ENCODE data around the gene ARL14. TPM values are rescaled to one million over a fixed set of nuclear protein-coding genes. Genes with fewer than 3 reads are reported as not detected.

Gene ARL14
- total RNA-seq, 1 experiment from 2014 or later: not detected

DNA sequence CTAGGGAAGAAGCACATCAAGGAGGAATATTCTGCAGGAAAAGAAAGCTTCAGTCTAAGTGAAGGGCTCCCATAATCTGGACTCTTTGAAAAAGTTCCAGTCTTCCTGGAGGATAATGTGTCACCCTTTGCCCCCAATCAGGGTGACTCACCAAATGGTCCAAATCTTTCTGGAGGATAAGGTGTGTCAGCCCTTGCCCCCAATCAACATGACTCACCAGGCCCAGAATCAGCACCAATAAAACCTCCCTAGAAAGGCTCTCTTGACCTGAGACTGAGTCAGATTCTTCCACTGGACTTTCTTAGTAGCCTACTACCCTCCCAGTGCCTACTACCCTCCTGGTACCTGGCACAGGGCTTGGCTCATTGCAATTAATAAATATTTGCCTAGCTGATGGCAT lies 9.5 kb upstream of the ARL14 start:
- H3K27ac Mint-ChIP-seq: no peak overlapping the region

More for the DNA sequence above, 9.5 kb upstream of the ARL14 start:
- no peak overlapping the region for H4K91ac ChIP-seq (ENCODE audit: insufficient read length, low read depth, low read length)
- no peaks in the 10 kb centered on the region; the same call in 1 of the 2 replicates for H3K27me3 Mint-ChIP-seq (ENCODE audit: low read depth)
- H3K4me2 ChIP-seq (ENCODE audit: insufficient read depth, insufficient read length, low read length): no peak overlapping the region
- no peak overlapping the region for H3K23ac ChIP-seq (ENCODE audit: insufficient read length, low read depth, low read length)
- H4K5ac ChIP-seq (ENCODE audit: insufficient read length, low read depth, low read length): no peak overlapping the region
- no peak overlapping the region for H2AFZ ChIP-seq (ENCODE audit: low read length)
- peaks cover 8 to 12% of the 10 kb centered on the region in 2 experiments for H3K4me1 Mint-ChIP-seq
- no peaks in the 10 kb centered on the region for H3K27me3 ChIP-seq (ENCODE audit: insufficient read depth, low read length)
- H3K27ac ChIP-seq (ENCODE audit: insufficient read length, low read depth, low read length): no peak overlapping the region
- H2BK20ac ChIP-seq (ENCODE audit: low read depth, low read length, poor library complexity, severe bottlenecking): no peak overlapping the region
- H2BK5ac ChIP-seq (ENCODE audit: insufficient read length, low read length): no peak overlapping the region
- H3K14ac ChIP-seq (ENCODE audit: insufficient read depth, low read length): no peak overlapping the region
- no peaks in the 10 kb centered on the region for H4K20me1 ChIP-seq (ENCODE audit: control insufficient read depth, insufficient read depth, insufficient read length)
- TF ChIP-seq, protein P1, sequence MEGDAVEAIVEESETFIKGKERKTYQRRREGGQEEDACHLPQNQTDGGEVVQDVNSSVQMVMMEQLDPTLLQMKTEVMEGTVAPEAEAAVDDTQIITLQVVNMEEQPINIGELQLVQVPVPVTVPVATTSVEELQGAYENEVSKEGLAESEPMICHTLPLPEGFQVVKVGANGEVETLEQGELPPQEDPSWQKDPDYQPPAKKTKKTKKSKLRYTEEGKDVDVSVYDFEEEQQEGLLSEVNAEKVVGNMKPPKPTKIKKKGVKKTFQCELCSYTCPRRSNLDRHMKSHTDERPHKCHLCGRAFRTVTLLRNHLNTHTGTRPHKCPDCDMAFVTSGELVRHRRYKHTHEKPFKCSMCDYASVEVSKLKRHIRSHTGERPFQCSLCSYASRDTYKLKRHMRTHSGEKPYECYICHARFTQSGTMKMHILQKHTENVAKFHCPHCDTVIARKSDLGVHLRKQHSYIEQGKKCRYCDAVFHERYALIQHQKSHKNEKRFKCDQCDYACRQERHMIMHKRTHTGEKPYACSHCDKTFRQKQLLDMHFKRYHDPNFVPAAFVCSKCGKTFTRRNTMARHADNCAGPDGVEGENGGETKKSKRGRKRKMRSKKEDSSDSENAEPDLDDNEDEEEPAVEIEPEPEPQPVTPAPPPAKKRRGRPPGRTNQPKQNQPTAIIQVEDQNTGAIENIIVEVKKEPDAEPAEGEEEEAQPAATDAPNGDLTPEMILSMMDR (conservative IDR thresholded peaks at IDR 0.05): no peak
- H3K4me3 Mint-ChIP-seq: no peak overlapping the region
- no peak overlapping the region for H2BK120ac ChIP-seq (ENCODE audit: low read depth, low read length, poor library complexity, severe bottlenecking)
- no peak overlapping the region for H2BK12ac ChIP-seq (ENCODE audit: insufficient read length, low read depth, low read length)
- no peaks in the 10 kb centered on the region for H3K4me1 ChIP-seq (ENCODE audit: insufficient read depth, low read length)
- no peak overlapping the region for H3T11ph ChIP-seq (ENCODE audit: low read length)
- H3K23me2 ChIP-seq (ENCODE audit: insufficient read length, low read depth, low read length, poor library complexity, severe bottlenecking): no peaks in the 10 kb centered on the region
- H3K79me1 ChIP-seq (ENCODE audit: insufficient read depth, low read depth, low read length, poor library complexity, severe bottlenecking): no peaks in the 10 kb centered on the region
- no peak for DNase-seq
- H3K18ac ChIP-seq (ENCODE audit: insufficient read length, low read depth, low read length): no peak overlapping the region
- no peaks in the 10 kb centered on the region for H3K79me2 ChIP-seq (ENCODE audit: insufficient read depth, low read length)
- H3K9me3 ChIP-seq (ENCODE audit: control insufficient read depth, low read depth, low read length): no peaks in the 10 kb centered on the region
- H2BK15ac ChIP-seq (ENCODE audit: low read depth, low read length): no peak overlapping the region
- no peaks in the 10 kb centered on the region; a peak in 1 of 5 replicates for H3K9me3 Mint-ChIP-seq
- H3K56ac ChIP-seq (ENCODE audit: insufficient read length, low read depth, low read length): no peak overlapping the region
- no peak overlapping the region for H2AK5ac ChIP-seq (ENCODE audit: insufficient read length, low read length)
- H4K8ac ChIP-seq (replicated peaks; ENCODE audit: insufficient read length, low read depth, low read length): no peak overlapping the region
- no peaks in the 10 kb centered on the region for H3K36me3 Mint-ChIP-seq (ENCODE audit: insufficient read depth in 1 of 3, low read depth in 3 of 3)
- H3K4ac ChIP-seq (ENCODE audit: low read depth, low read length): no peak overlapping the region
- H3K9ac ChIP-seq (ENCODE audit: extremely low read depth, insufficient read length, low read length): no peak overlapping the region
